ENCODE data around the gene MYOG.

The MYOG gene

GRCh38 chr1:203099805-203100515 is 14.1 kb upstream of the MYOG start:
- no peak for TF ChIP-seq CTCF (IDR thresholded peaks at IDR 0.05; ENCODE audit: insufficient read depth, low read length, missing control alignments)
- DNase-seq (ENCODE audit: low read depth, low spot score), result no peak
- ChIA-PET CTCF (interaction anchor here (1.4 to 5.0 kb wide), 3 partner anchors 18 to 117 kb away, joined by 3 to 26 read pairs (median 26); partner anchors contain the start of gene ADORA1), POLR2A (no interaction called here)
- no peak overlapping the region for H3K4me3 ChIP-seq (ENCODE audit: low read depth, low read length)

- no peak for DNase-seq (ENCODE audit: low read depth, low spot score)
- no peak for TF ChIP-seq CTCF (IDR thresholded peaks at IDR 0.05; ENCODE audit: insufficient read depth, low read length, missing control alignments)
- H3K4me3 ChIP-seq (ENCODE audit: low read depth, low read length), result no peak overlapping the region
- CTCF ChIA-PET, result interaction anchor here (1.1 to 5.0 kb wide), 5 partner anchors 15 to 168 kb away, joined by 4 to 26 read pairs (median 7); no protein-coding TSS in a partner anchor
- POLR2A ChIA-PET, result no interaction called here
These were observed 13.2 kb upstream of the MYOG start for GRCh38 chr1:203098914-203099520.

GRCh38 chr1:203098445-203098844 is 12.6 kb upstream of the MYOG start:
- no peak for TF ChIP-seq CTCF (IDR thresholded peaks at IDR 0.05; ENCODE audit: insufficient read depth, low read length, missing control alignments)
- DNase-seq (ENCODE audit: low read depth, low spot score), result no peak
- CTCF ChIA-PET, result interaction anchor here (1.1 to 5.0 kb wide), 5 partner anchors 14 to 169 kb away, joined by 4 to 26 read pairs (median 7); no protein-coding TSS in a partner anchor
- H3K4me3 ChIP-seq (ENCODE audit: low read depth, low read length), result no peak overlapping the region
- POLR2A ChIA-PET, result no interaction called here

GRCh38 chr1:203097001-203097400 is 11.2 kb upstream of the MYOG start:
- no peak overlapping the region for H3K4me3 ChIP-seq (ENCODE audit: low read depth, low read length)
- no peak for DNase-seq (ENCODE audit: low read depth, low spot score)
- TF ChIP-seq CTCF (IDR thresholded peaks at IDR 0.05; ENCODE audit: insufficient read depth, low read length, missing control alignments), result no peak
- CTCF ChIA-PET, result interaction anchor here (1.1 to 5.0 kb wide), 4 partner anchors 14 to 171 kb away, joined by 3 to 26 read pairs (median 14); no protein-coding TSS in a partner anchor
- POLR2A ChIA-PET, result no interaction called here

- CTCF ChIA-PET, result interaction anchor here (1.1 to 5.0 kb wide), 2 partner anchors 14 to 21 kb away, joined by 3 to 26 read pairs; no protein-coding TSS in a partner anchor
- POLR2A ChIA-PET, result no interaction called here
- no peak overlapping the region for H3K4me3 ChIP-seq (ENCODE audit: low read depth, low read length)
- TF ChIP-seq CTCF (IDR thresholded peaks at IDR 0.05; ENCODE audit: insufficient read depth, low read length, missing control alignments), result no peak
- no peak for DNase-seq (ENCODE audit: low read depth, low spot score)
These were observed 10.8 kb upstream of the MYOG start for GRCh38 chr1:203096566-203096965.

GRCh38 chr1:203095061-203095690 is 9.4 kb upstream of the MYOG start:
- no peak overlapping the region for H3K4me3 ChIP-seq (ENCODE audit: low read depth, low read length)
- DNase-seq (ENCODE audit: low read depth, low spot score), result no peak
- no peak for TF ChIP-seq CTCF (IDR thresholded peaks at IDR 0.05; ENCODE audit: insufficient read depth, low read length, missing control alignments)
- POLR2A ChIA-PET, result no interaction called here
- CTCF ChIA-PET, result interaction anchor here (1.0 kb wide), 2 partner anchors 56 to 172 kb away, joined by 3 read pairs; no protein-coding TSS in a partner anchor

Measured in AG04449 (cell line).